ENCODE results near the gene TRIM67. TPM values are rescaled to one million over a fixed set of nuclear protein-coding genes. Genes with fewer than 3 reads are reported as not detected.
"Not testable (repeated sequence)": the region's sequence is repeated elsewhere in the genome, so short reads cannot be mapped to it uniquely, and the experiment has no call there.

TRIM67 gene
- total RNA-seq (under 1 TPM; 0.06 to 0.34 (median 0.10) TPM), polyA plus RNA-seq (0.09 TPM)
- long read RNA-seq, donor 1, partial matches to known transcripts = 1 of 1 reads
- long read RNA-seq, donor 1, other reads (novel, unspliced or antisense) = 0 of 1 reads
- long read RNA-seq, donor 2 = 0 reads
- long read RNA-seq, donor 3 = 0 reads
- long read RNA-seq, donor 4, full-length matches to known transcripts = 2 of 2 reads
- long read RNA-seq, donor 4, partial matches to known transcripts = 0 of 2 reads
- long read RNA-seq, donor 4, other reads (novel, unspliced or antisense) = 0 of 2 reads

DNA sequence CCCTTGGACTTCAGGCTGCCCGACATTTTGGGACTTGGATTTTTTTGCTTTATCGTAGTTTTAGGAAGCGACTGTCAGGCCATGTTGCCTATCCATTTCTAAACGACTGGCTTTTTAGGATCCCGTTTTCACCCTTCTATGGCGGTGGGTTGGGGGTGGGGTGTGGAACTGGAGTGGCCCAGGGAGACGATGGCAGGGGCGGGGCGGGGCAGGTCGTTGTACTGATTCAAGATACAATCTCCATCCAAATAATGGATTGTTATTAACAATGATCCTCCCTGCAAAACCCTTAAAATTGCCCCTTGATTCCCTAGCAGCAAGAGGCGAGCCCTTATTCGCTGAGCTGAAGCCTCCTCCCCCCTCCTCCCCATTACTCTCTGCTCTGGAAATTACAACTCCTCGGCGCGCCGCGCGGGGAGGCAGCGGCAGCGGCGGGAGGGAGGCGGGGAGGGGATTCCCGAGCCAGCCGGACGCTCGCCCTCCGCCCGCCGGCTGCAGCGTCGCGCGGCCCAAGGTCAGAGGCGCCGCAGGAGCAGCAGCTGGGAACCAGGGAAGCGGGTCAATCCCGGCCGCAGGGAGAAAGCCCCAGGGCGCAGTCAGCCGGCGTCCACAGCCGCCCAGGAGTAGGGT lies at the start of gene TRIM67:
TSS of gene TRIM67 (plus strand) at position 392 of the 630 bp plus-strand sequence. CDS start 912 bp downstream, outside the sequence.
- ATAC-seq = peak; percentile 40 to 64
- no peak within 1 kb of the TSS for H3K27ac ChIP-seq (ENCODE audit: low read length)
- peaks cover 4% of the 10 kb centered on the region for H3K4me1 ChIP-seq (ENCODE audit: control insufficient read depth, insufficient read depth, low read length)
- under 1% methylated on average over 42 of the region's 42 CpGs for WGBS
- peak within 1 kb of the TSS; percentile 56 for H3K4me3 ChIP-seq (ENCODE audit: low read length)
- H3K27me3 ChIP-seq (ENCODE audit: control insufficient read depth, insufficient read depth) = no peaks in the 10 kb centered on the region
- intact Hi-C loops (cut with DNase I) = no loop called here
- DNase-seq = peak in 1 of 3 donors; percentile 40
- H3K9me3 ChIP-seq (ENCODE audit: control insufficient read depth, low read length) = no peaks in the 10 kb centered on the region

DNA sequence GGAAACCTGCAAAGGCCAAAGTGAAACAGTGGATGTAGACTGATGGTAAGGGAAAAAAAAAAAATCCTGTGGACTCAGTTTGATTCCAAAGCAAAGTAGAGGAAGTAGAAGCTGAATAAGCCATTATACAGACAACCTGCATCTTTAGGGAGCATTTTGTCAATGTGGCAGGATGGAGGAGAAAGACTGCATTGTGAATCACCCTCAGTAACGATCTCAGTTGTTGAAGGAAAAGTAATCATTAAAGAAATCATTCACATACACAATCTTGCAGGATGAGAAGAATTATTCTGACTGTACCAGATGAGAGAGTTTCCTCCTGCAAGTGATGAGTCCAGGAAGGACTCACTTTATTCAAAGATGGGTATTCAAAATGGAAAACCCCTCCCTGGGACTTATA lies 45.1 kb upstream of the TRIM67 start:
- no peak overlapping the region for H3K27ac ChIP-seq (ENCODE audit: low read length)
- WGBS = 20% methylated on average over 1 of the region's 1 CpG
- ATAC-seq = no peak
- no peaks in the 10 kb centered on the region for H3K4me1 ChIP-seq (ENCODE audit: control insufficient read depth, insufficient read depth, low read length)
- H3K27me3 ChIP-seq (ENCODE audit: control insufficient read depth, insufficient read depth) = no peaks in the 10 kb centered on the region
- intact Hi-C loops (cut with DNase I) = no loop called here
- H3K4me3 ChIP-seq (ENCODE audit: low read length) = no peak overlapping the region
- no peak for DNase-seq
- no peaks in the 10 kb centered on the region for H3K9me3 ChIP-seq (ENCODE audit: control insufficient read depth, low read length)

GRCh38 chr1:231118704-231119453 lies 43.0 kb upstream of the TRIM67 start:
- intact Hi-C loops (cut with DNase I) = no loop called here
- Histone ChIP-seq H3K4me1 (ENCODE audit: control insufficient read depth, insufficient read depth, low read length) (no peaks in the 10 kb centered on the region), H3K4me3 (ENCODE audit: low read length) (no peak overlapping the region), H3K9me3 (ENCODE audit: control insufficient read depth, low read length) (no peaks in the 10 kb centered on the region), H3K27ac (ENCODE audit: low read length) (no peak overlapping the region), H3K27me3 (ENCODE audit: control insufficient read depth, insufficient read depth) (no peaks in the 10 kb centered on the region)
- no peak for ATAC-seq
- WGBS = 52% methylated on average over 8 of the region's 8 CpGs
- DNase-seq = no peak

DNA sequence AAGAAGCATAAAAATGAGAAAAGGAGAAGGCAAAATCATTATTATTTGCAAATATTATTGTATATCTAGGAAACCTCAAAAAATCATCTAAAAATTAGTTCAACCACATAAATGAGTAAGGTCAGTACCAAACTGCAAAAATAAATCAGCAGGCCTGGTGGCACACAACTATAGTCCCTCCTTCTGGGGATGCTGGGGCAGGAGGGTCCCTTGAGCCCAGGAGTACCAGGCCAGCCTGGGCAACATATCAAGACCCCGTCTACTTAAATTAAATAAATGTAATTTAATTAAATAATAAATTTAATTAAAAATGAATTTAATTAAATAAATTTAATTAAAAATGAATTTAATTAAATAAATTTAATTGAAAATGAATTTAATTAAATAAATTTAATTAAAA lies 40.3 kb upstream of the TRIM67 start:
- Histone ChIP-seq H3K4me3 (ENCODE audit: low read length) (no peak overlapping the region), H3K27me3 (ENCODE audit: control insufficient read depth, insufficient read depth) (no peaks in the 10 kb centered on the region), H3K9me3 (ENCODE audit: control insufficient read depth, low read length) (no peaks in the 10 kb centered on the region), H3K27ac (ENCODE audit: low read length) (no peak overlapping the region), H3K4me1 (ENCODE audit: control insufficient read depth, insufficient read depth, low read length) (no peaks in the 10 kb centered on the region)
- no peak for ATAC-seq
- DNase-seq = peak in 1 of 3 donors; percentile 15
- WGBS = 99% methylated on average over 1 of the region's 1 CpG
- intact Hi-C loops (cut with DNase I) = no loop called here

- Histone ChIP-seq H3K9me3 (ENCODE audit: control insufficient read depth, low read length) (no peaks in the 10 kb centered on the region), H3K4me1 (ENCODE audit: control insufficient read depth, insufficient read depth, low read length) (no peaks in the 10 kb centered on the region), H3K27me3 (ENCODE audit: control insufficient read depth, insufficient read depth) (no peaks in the 10 kb centered on the region), H3K4me3 (ENCODE audit: low read length) (no peak overlapping the region), H3K27ac (ENCODE audit: low read length) (no peak overlapping the region)
- intact Hi-C loops (cut with DNase I) = no loop called here
- WGBS = 94% methylated on average over 2 of the region's 2 CpGs
- DNase-seq = no peak
- no peak for ATAC-seq
Measured at GRCh38 chr1:231122143-231122542, 39.7 kb upstream of the TRIM67 start.

- DNase-seq (no peak), ATAC-seq (no peak)
- Histone ChIP-seq H3K4me3 (ENCODE audit: low read length) (no peak overlapping the region), H3K27ac (ENCODE audit: low read length) (no peak overlapping the region), H3K4me1 (ENCODE audit: control insufficient read depth, insufficient read depth, low read length) (no peaks in the 10 kb centered on the region), H3K9me3 (ENCODE audit: control insufficient read depth, low read length) (no peaks in the 10 kb centered on the region), H3K27me3 (ENCODE audit: control insufficient read depth, insufficient read depth) (no peaks in the 10 kb centered on the region)
- intact Hi-C loops (cut with DNase I) = no loop called here
- 92% methylated on average over 14 of the region's 14 CpGs for WGBS
Measured at GRCh38 chr1:231124746-231125145, 37.1 kb upstream of the TRIM67 start.

GRCh38 chr1:231125972-231126580 lies 35.8 kb upstream of the TRIM67 start:
- WGBS = 71% methylated on average over 9 of the region's 9 CpGs
- no peak overlapping the region for H3K4me3 ChIP-seq (ENCODE audit: low read length)
- H3K27me3 ChIP-seq (ENCODE audit: control insufficient read depth, insufficient read depth) = no peaks in the 10 kb centered on the region
- H3K9me3 ChIP-seq (ENCODE audit: control insufficient read depth, low read length) = no peaks in the 10 kb centered on the region
- no peaks in the 10 kb centered on the region for H3K4me1 ChIP-seq (ENCODE audit: control insufficient read depth, insufficient read depth, low read length)
- ATAC-seq = no peak
- DNase-seq = no peak
- intact Hi-C loops (cut with DNase I) = no loop called here
- no peak overlapping the region for H3K27ac ChIP-seq (ENCODE audit: low read length)

DNA sequence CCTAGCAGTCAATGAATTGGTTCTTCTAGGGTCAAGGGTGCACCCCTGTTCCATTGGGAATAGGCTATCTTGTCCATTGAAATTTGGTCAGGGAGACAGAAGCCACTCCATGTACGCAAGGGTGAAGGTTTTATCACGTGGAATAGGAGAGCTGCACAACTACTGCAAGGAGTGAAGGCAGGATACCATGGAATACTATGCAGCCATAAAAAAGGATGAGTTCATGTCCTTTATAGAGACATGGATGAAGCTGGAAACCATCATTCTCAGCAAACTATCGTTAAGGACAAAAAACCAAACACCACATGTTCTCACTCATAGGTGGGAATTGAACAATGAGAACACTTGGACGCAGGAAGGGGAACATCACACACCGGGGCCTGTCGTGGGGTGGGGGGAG lies 34.8 kb upstream of the TRIM67 start:
- H3K27ac ChIP-seq (ENCODE audit: low read length); intact Hi-C loops (cut with DNase I); DNase-seq; H3K9me3 ChIP-seq (ENCODE audit: control insufficient read depth, low read length); H3K4me3 ChIP-seq (ENCODE audit: low read length); H3K4me1 ChIP-seq (ENCODE audit: control insufficient read depth, insufficient read depth, low read length); ATAC-seq; H3K27me3 ChIP-seq (ENCODE audit: control insufficient read depth, insufficient read depth): not testable (repeated sequence)
- 89% methylated on average over 6 of the region's 6 CpGs for WGBS

- 95% methylated on average over 22 of the region's 27 CpGs for WGBS
- H3K27me3 ChIP-seq (ENCODE audit: control insufficient read depth, insufficient read depth); ATAC-seq; intact Hi-C loops (cut with DNase I); H3K9me3 ChIP-seq (ENCODE audit: control insufficient read depth, low read length); H3K4me3 ChIP-seq (ENCODE audit: low read length); H3K27ac ChIP-seq (ENCODE audit: low read length); H3K4me1 ChIP-seq (ENCODE audit: control insufficient read depth, insufficient read depth, low read length); DNase-seq: not testable (repeated sequence)
Measured at GRCh38 chr1:231128471-231128870, 33.4 kb upstream of the TRIM67 start.

GRCh38 chr1:231130544-231130943 lies 31.3 kb upstream of the TRIM67 start:
- intact Hi-C loops (cut with DNase I) = no loop called here

GRCh38 chr1:231132591-231132990 lies 29.3 kb upstream of the TRIM67 start:
- intact Hi-C loops (cut with DNase I); H3K27me3 ChIP-seq (ENCODE audit: control insufficient read depth, insufficient read depth); DNase-seq; H3K4me3 ChIP-seq (ENCODE audit: low read length); H3K27ac ChIP-seq (ENCODE audit: low read length); H3K4me1 ChIP-seq (ENCODE audit: control insufficient read depth, insufficient read depth, low read length); ATAC-seq; H3K9me3 ChIP-seq (ENCODE audit: control insufficient read depth, low read length): not testable (repeated sequence)
- 97% methylated on average over 8 of the region's 8 CpGs for WGBS

More at GRCh38 chr1:231130544-231130943, 31.3 kb upstream of the TRIM67 start:
- ATAC-seq (no peak), DNase-seq (no peak)
- Histone ChIP-seq H3K27me3 (ENCODE audit: control insufficient read depth, insufficient read depth) (no peaks in the 10 kb centered on the region), H3K4me1 (ENCODE audit: control insufficient read depth, insufficient read depth, low read length) (no peaks in the 10 kb centered on the region), H3K4me3 (ENCODE audit: low read length) (no peak overlapping the region), H3K9me3 (ENCODE audit: control insufficient read depth, low read length) (no peaks in the 10 kb centered on the region), H3K27ac (ENCODE audit: low read length) (no peak overlapping the region)
- WGBS = 31% methylated on average over 4 of the region's 4 CpGs

All from right cardiac atrium (tissue), 5 donors.